MCF 10A (cell line): ENCODE measurements around the gene HES4. TPM values are rescaled to one million over a fixed set of nuclear protein-coding genes. Genes with fewer than 3 reads are reported as not detected.

Source experiments
- BruUV-seq: library from RNA; stranded (reverse); fragments of 400-500 nt; replicated peaks from 2 replicates; lab custom pipeline; 2021; lab: Mats Ljungman, UMichigan
- CTCF ChIA-PET: fragments of 300-600 bp; sonication (Branson Sonifier 250); formaldehyde crosslinking; extraction: SDS; loops from one replicate; lab custom pipeline; 2021; ENCODE audit warnings: antibody characterized with exemption, inconsistent platforms; lab: Yijun Ruan, JAX
- POLR2A ChIA-PET: fragments of 300-600, 350-650 bp; sonication (Branson Sonifier 250); formaldehyde crosslinking; extraction: SDS; loops from one replicate; lab custom pipeline; 2020; ENCODE audit warnings: antibody characterized with exemption, inconsistent platforms; lab: Yijun Ruan, JAX
- DNase-seq: peaks from one replicate; pipeline ENCODE4 v3.0.0-alpha.2; 2018; ENCODE audit not compliant: unreplicated experiment
- H3K27ac Mint-ChIP-seq: one replicate; pipeline ENCODE4 v1.8.0; 2022; ENCODE audit warnings: mild to moderate bottlenecking, low read depth, mixed read lengths; ENCODE audit not compliant: unreplicated experiment
- H3K27me3 Mint-ChIP-seq: one replicate; pipeline ENCODE4 v1.8.0; 2022; ENCODE audit warnings: mixed read lengths; ENCODE audit not compliant: insufficient read depth, unreplicated experiment
- H3K36me3 Mint-ChIP-seq: one replicate; pipeline ENCODE4 v1.8.0; 2022; ENCODE audit warnings: mild to moderate bottlenecking, moderate library complexity, mixed read lengths; ENCODE audit not compliant: insufficient read depth, unreplicated experiment
- H3K4me1 Mint-ChIP-seq: one replicate; pipeline ENCODE4 v1.8.0; 2022; ENCODE audit warnings: mixed read lengths; ENCODE audit not compliant: insufficient read depth, unreplicated experiment
- H3K4me3 Mint-ChIP-seq: one replicate; pipeline ENCODE4 v1.8.0; 2022; ENCODE audit warnings: mild to moderate bottlenecking, moderate library complexity, mixed read lengths; ENCODE audit not compliant: unreplicated experiment
- H3K9me3 Mint-ChIP-seq: one replicate; pipeline ENCODE4 v1.8.0; 2022; ENCODE audit warnings: mixed read lengths; ENCODE audit not compliant: unreplicated experiment
- intact Hi-C: fragments of 100-400 bp; cut with micrococcal nuclease; formaldehyde crosslinking; loops from 2 replicates; pipeline ENCODE4 v1.14.1; 2022
- total RNA-seq: library from RNA; stranded (reverse); gene quantifications from 2 replicates; pipeline ENCODE4 v1.2.3, GENCODE V29; 2022
- TF ChIP-seq, protein P1 (sequence below): fragments of 200-600 bp; IDR thresholded peaks from one replicate; pipeline ENCODE4 v1.8.0; 2022; ENCODE audit warnings: antibody characterized with exemption, mild to moderate bottlenecking; ENCODE audit not compliant: unreplicated experiment

Gene HES4
- total RNA-seq, 1 experiment from 2014 or later = 42.1 TPM

GRCh38 chr1:975365-975764 lies 24.5 kb downstream of the HES4 start:
- no peaks in the 10 kb centered on the region for H3K9me3 Mint-ChIP-seq
- CTCF ChIA-PET = interaction anchor here (0.7 to 2.2 kb wide), 8 partner anchors 8 to 88 kb away, joined by 3 to 10 read pairs (median 4); partner anchors contain the start of gene PLEKHN1
- POLR2A ChIA-PET = interaction anchor here (1.0 to 1.2 kb wide), 2 partner anchors 9 to 78 kb away, joined by 3 to 7 read pairs; partner anchors contain the start of gene PLEKHN1
- H3K27ac Mint-ChIP-seq = no peak overlapping the region
- H3K4me1 Mint-ChIP-seq = peaks cover 6% of the 10 kb centered on the region
- BruUV-seq = no TSS peak
- TF ChIP-seq, protein P1, sequence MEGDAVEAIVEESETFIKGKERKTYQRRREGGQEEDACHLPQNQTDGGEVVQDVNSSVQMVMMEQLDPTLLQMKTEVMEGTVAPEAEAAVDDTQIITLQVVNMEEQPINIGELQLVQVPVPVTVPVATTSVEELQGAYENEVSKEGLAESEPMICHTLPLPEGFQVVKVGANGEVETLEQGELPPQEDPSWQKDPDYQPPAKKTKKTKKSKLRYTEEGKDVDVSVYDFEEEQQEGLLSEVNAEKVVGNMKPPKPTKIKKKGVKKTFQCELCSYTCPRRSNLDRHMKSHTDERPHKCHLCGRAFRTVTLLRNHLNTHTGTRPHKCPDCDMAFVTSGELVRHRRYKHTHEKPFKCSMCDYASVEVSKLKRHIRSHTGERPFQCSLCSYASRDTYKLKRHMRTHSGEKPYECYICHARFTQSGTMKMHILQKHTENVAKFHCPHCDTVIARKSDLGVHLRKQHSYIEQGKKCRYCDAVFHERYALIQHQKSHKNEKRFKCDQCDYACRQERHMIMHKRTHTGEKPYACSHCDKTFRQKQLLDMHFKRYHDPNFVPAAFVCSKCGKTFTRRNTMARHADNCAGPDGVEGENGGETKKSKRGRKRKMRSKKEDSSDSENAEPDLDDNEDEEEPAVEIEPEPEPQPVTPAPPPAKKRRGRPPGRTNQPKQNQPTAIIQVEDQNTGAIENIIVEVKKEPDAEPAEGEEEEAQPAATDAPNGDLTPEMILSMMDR = no peak
- no peaks in the 10 kb centered on the region for H3K27me3 Mint-ChIP-seq
- H3K4me3 Mint-ChIP-seq = no peak overlapping the region
- no peaks in the 10 kb centered on the region for H3K36me3 Mint-ChIP-seq
- intact Hi-C loops = loop anchor here (2.0 kb wide), 1 partner anchor 71 kb away; no protein-coding TSS in a partner anchor
- no peak for DNase-seq

DNA sequence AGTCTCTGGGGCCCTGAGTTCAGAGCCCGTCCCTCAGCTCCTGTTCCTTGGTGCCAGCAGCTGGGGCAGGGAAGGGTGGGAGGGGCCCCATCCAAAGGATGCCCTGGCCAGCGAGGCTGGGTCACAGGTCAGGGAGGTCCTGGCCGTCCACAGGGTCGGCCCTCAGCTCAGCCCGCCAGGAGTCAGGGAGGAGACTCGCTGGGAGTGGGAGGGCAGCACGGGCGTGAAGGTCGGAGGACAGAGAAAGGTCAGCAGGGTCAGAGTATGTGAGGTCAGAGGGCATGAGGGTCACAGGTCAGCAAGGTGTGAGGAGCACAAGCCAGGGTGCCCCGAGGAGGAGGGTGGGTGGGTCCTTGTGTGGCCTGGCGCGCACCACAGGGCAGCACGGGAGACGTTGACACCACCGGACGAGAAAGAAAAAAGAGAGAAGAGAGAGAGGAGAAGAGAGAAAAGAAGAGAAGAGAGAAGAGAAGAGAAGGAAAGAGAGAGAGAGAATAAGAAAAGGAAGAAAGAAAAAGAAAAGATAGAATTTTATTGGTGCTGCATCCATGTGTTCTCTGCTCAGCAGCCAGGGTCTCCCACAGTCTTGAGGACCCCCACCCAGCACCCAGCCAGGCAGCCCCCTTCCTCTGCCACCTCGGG lies 25.1 kb downstream of the HES4 start:
- CTCF ChIA-PET = interaction anchor here (1.9 to 2.2 kb wide), 2 partner anchors 10 to 89 kb away, joined by 5 to 10 read pairs; no protein-coding TSS in a partner anchor
- H3K36me3 Mint-ChIP-seq = no peaks in the 10 kb centered on the region

GRCh38 chr1:974293-974640 lies 25.6 kb downstream of the HES4 start:
- BruUV-seq = no TSS peak
- Mint-ChIP-seq H3K27me3 (no peaks in the 10 kb centered on the region), H3K4me1 (peaks cover 6% of the 10 kb centered on the region), H3K4me3 (no peak overlapping the region), H3K27ac (no peak overlapping the region), H3K36me3 (no peaks in the 10 kb centered on the region), H3K9me3 (no peaks in the 10 kb centered on the region)
- ChIA-PET CTCF (interaction anchor here (2.2 kb wide), 1 partner anchor 10 kb away, joined by 5 read pairs; no protein-coding TSS in a partner anchor), POLR2A (no interaction called here)
- no peak for DNase-seq
- TF ChIP-seq, protein P1 = no peak
- intact Hi-C loops = loop anchor here (2.0 kb wide), 1 partner anchor 69 kb away; no protein-coding TSS in a partner anchor

More for the DNA sequence above, 25.1 kb downstream of the HES4 start:
- Mint-ChIP-seq H3K4me1 (peaks cover 6% of the 10 kb centered on the region), H3K9me3 (no peaks in the 10 kb centered on the region), H3K4me3 (no peak overlapping the region), H3K27me3 (no peaks in the 10 kb centered on the region), H3K27ac (no peak overlapping the region)
- TF ChIP-seq, protein P1 = no peak
- no peak for DNase-seq
- BruUV-seq = no TSS peak
- intact Hi-C loops = loop anchor here (2.0 kb wide), 1 partner anchor 70 kb away; no protein-coding TSS in a partner anchor
- POLR2A ChIA-PET = no interaction called here

- Mint-ChIP-seq H3K27me3 (no peaks in the 10 kb centered on the region), H3K9me3 (no peaks in the 10 kb centered on the region), H3K4me3 (no peak overlapping the region), H3K27ac (no peak overlapping the region), H3K36me3 (no peaks in the 10 kb centered on the region), H3K4me1 (peaks cover 6% of the 10 kb centered on the region)
- TF ChIP-seq, protein P1 = no peak
- intact Hi-C loops = loop anchor here (2.0 kb wide), 1 partner anchor 69 kb away; no protein-coding TSS in a partner anchor
- no peak for DNase-seq
- ChIA-PET CTCF (interaction anchor here (2.2 kb wide), 1 partner anchor 11 kb away, joined by 5 read pairs; no protein-coding TSS in a partner anchor), POLR2A (no interaction called here)
- BruUV-seq = no TSS peak
Observed at GRCh38 chr1:973459-974292, 26.2 kb downstream of the HES4 start.
